GM19324 (cell line): ENCODE measurements around the gene NCAPG2.

Experiments
- ATAC-seq: cut with Tn5 transposase; IDR thresholded peaks from one replicate; pipeline ENCODE4 v1.9.1; 2021; ENCODE audit warnings: mild to moderate bottlenecking, moderate library complexity; ENCODE audit not compliant: unreplicated experiment, low FRiP score

Gene NCAPG2

GRCh38 chr7:158606129-158606528 is 98.5 kb downstream of the NCAPG2 start:
- no peak for ATAC-seq

GRCh38 chr7:158603773-158604755 is 100.5 kb downstream of the NCAPG2 start:
- ATAC-seq, result no peak

GRCh38 chr7:158602905-158603772 is 101.5 kb downstream of the NCAPG2 start:
- no peak for ATAC-seq

GRCh38 chr7:158602041-158602440 is 102.6 kb downstream of the NCAPG2 start:
- no peak for ATAC-seq

GRCh38 chr7:158601090-158601489 is 103.5 kb downstream of the NCAPG2 start:
- ATAC-seq, result no peak

GRCh38 chr7:158596745-158597144 is 107.9 kb downstream of the NCAPG2 start:
- ATAC-seq, result no peak

- no peak for ATAC-seq
Observed at GRCh38 chr7:158596309-158596708, 108.3 kb downstream of the NCAPG2 start.

GRCh38 chr7:158595068-158595467 is 109.5 kb downstream of the NCAPG2 start:
- ATAC-seq, result no peak

- no peak for ATAC-seq
Observed at GRCh38 chr7:158592541-158592940, 112.1 kb downstream of the NCAPG2 start.

GRCh38 chr7:158591944-158592343 is 112.7 kb downstream of the NCAPG2 start:
- no peak for ATAC-seq

- ATAC-seq, result no peak
Observed at GRCh38 chr7:158590181-158590530, 114.4 kb downstream of the NCAPG2 start.

- ATAC-seq, result no peak
Observed at GRCh38 chr7:158589653-158590052, 115.0 kb downstream of the NCAPG2 start.

GRCh38 chr7:158588878-158589442 is 115.6 kb downstream of the NCAPG2 start:
- ATAC-seq, result no peak

- no peak for ATAC-seq
Observed at GRCh38 chr7:158588085-158588877, 116.3 kb downstream of the NCAPG2 start.

- no peak for ATAC-seq
Observed at GRCh38 chr7:158587162-158588084, 117.2 kb downstream of the NCAPG2 start, which contains the start of gene PTPRN2. Gene PTPRN2, minus strand, starts transcription at chr7:158587823.

GRCh38 chr7:158586499-158587161 is 118.0 kb downstream of the NCAPG2 start:
- no peak for ATAC-seq

GRCh38 chr7:158585721-158586498 is 118.7 kb downstream of the NCAPG2 start:
- no peak for ATAC-seq

GRCh38 chr7:158584407-158584806 is 120.2 kb downstream of the NCAPG2 start:
- ATAC-seq, result no peak
